HL-60/S4 treated with phorbol 12-myristate 13-acetate at 8.2 ng/mL for 4 days and 3 days (cell line): ENCODE data around the gene HNRNPR.
"Not testable (repeated sequence)": the region's sequence is repeated elsewhere in the genome, so short reads cannot be mapped to it uniquely, and the experiment has no call there.

ENCODE experiments used
- in situ Hi-C: fragments of 300-500 bp; cut with MboI; formaldehyde crosslinking; loops from 2 replicates; pipeline ENCODE4 v1.15.0; 2022; ENCODE audit warnings: low sequenced_read_pairs

HNRNPR gene

GRCh38 chr1:23344111-23344986, at the start of gene HNRNPR:
TSS of gene HNRNPR (minus strand) at chr1:23344284. CDS start at chr1:23341008, 3,276 bp downstream.
- in situ Hi-C loops, result no loop called here

DNA sequence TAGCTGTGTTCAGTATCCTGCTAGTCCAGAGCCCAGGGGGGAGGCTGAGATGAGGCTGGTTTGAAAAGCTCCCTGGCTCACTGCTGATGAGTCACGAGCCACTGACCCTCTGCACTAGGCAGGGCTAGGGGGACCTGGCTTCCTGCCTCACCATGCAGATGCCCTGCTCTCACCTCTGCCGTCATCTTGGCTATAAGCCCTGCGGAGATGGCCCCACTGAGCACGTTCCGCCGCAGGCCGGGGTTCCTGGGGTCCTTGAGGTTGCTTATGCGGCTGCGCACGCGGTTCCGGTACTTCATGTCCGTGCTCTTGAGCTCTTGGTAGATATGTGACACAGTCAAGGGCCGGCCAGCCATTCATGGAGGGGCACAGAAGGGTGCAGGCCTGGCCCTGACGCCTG, 49.6 kb upstream of the HNRNPR start:
- in situ Hi-C loops, result no loop called here

DNA sequence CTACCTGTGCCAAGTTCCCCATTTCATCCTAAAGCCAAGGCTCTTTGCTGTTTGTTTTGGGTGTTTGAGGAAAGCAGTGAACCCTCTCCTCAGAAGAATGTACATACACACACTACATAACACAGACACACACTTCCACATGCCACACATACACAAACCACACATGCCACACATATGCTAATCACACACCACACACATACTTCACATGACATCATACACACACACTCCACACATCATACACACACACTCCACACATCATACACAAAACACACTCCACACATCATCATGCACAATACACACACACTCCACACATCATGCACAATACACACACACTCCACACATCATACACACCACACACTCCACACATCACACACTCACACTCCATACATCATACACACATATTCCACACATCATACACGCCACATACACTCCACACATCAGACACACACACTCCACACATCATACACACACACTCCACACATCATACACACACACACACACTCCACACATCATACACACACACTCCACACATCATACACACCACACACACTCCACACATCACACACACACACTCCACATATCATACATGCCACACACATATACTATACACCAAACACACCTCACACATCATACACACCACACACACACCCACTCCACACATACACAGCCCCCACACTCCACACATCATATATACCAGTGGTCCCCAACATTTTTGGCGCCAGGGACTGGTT, 48.2 kb upstream of the HNRNPR start:
- in situ Hi-C loops, result no loop called here

DNA sequence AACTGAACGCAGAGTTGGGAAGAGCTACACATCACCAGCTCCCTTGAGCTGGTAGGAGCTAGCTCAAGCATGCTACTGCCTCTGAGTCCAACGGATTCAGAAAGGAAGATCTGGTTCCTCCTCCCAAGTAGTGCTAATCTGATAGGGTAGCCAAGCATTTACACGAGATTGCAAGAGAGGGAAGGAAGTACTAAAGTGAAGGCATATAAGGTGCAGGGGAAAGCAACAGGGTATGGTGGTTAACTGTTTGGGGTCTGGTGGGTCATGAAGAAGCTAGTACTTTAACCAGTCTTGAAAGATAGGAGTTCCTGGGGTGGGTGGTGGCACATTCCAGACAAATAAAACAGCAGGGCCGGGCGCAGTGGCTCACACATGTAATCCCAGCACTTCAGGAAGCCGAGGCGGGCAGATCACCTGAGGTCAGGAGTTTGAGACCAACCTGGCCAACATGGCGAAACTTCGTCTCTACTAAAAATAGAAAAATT, 45.8 kb upstream of the HNRNPR start:
- in situ Hi-C loops, result no loop called here

DNA sequence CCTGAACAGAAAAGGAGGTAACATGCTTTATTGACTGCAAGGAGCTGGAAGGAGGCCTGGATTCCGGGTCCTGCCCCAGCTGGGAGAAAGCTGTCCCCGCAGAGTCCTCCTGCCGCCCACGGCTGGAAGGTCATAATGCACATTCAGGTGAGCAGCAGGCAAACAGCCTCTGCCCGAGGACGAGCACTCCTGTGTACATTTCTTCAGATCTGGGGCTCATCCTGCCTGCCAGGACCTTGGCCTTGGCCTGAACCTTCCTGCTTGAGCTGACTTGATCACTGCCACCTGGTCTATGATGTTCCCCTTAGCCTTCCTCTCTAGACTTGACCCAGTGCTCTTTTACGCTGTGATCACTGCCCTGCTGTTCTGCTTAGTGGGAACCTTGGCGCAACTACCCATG, 43.4 kb upstream of the HNRNPR start:
- in situ Hi-C loops, result no loop called here

DNA sequence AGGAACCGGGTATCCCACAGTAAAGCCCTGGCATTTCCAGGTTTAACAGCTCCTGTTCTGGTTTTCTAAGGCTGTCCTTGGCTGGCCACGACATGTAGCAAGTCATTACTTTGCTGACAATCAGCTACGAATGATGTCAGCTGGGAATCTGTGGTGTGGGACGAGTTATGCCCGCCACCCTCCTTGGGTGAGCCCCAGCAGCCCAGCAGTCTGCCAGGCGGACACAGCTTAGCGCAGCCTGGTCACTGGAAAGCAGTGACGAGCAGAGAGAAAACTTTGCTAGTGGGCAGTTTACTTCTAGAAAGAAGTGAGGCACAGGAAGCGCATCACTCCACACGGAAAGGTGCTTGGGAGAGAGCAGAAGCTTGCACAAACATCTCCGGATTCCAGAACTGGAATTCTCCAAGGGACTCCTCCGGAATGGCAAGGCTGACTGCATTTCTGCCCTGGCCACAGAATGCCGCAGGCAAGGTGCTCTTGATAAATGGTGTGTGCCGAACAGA, 41.1 kb upstream of the HNRNPR start:
- in situ Hi-C loops, result no loop called here

DNA sequence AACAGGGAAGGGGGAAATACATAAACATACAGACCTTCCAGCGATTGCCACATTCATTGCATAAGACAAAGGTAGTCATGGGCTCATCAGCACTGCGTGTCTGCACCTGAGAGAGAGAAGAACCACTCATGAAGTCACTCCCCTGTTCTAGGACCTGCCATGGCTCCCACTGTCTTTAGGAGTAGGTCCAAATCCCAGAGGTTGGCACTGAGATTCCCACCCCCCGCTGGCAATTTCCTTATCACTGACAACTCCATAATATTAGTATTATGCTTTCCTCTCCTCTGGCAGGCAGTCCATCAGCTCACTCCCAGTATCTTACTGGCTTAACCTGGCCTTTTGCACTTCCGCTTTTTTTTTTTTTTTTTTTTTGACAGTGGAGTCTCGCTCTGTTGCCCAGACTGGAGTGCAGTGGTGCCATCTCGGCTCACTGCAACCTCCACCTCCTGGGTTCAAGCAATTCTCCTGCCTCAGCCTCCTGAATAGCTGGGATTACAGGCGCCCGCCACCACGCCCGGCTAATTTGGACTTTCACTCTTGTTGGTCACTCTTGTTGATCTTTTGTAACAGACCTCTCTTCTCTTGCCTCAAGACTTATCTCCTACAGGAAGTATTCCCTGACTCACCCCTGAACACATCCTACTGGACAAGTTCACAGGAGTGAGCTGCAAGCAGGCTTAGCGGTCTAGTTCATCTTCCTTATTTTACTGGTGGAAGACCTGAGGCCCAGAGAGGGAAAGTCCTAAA, 40.4 kb upstream of the HNRNPR start:
- in situ Hi-C loops, result no loop called here

GRCh38 chr1:23383577-23384311, 39.7 kb upstream of the HNRNPR start:
- in situ Hi-C loops, result no loop called here

GRCh38 chr1:23381233-23381885, 37.3 kb upstream of the HNRNPR start:
- in situ Hi-C loops, result no loop called here

- in situ Hi-C loops, result no loop called here
Measured at GRCh38 chr1:23380719-23381118, 36.6 kb upstream of the HNRNPR start.

DNA sequence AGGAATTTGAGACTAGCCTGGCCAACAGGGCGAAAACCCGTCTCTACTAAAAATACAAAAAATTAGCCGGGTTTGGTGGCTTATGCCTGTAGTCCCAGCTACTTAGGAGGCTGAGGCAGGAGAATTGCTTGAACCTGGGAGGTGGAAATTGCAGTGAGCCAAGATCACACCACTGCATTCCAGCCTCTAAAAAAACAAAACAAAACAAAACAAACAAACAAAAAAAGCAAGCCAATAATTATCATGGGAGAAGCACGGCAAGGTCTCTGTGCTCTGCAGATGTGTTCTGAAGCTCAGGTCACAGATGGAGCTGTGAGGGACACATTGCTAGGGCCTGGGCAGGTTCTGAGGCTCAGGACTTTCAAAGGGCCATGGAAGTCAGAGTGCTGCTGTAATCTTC, 36.2 kb upstream of the HNRNPR start:
- in situ Hi-C loops, result not testable (repeated sequence)

DNA sequence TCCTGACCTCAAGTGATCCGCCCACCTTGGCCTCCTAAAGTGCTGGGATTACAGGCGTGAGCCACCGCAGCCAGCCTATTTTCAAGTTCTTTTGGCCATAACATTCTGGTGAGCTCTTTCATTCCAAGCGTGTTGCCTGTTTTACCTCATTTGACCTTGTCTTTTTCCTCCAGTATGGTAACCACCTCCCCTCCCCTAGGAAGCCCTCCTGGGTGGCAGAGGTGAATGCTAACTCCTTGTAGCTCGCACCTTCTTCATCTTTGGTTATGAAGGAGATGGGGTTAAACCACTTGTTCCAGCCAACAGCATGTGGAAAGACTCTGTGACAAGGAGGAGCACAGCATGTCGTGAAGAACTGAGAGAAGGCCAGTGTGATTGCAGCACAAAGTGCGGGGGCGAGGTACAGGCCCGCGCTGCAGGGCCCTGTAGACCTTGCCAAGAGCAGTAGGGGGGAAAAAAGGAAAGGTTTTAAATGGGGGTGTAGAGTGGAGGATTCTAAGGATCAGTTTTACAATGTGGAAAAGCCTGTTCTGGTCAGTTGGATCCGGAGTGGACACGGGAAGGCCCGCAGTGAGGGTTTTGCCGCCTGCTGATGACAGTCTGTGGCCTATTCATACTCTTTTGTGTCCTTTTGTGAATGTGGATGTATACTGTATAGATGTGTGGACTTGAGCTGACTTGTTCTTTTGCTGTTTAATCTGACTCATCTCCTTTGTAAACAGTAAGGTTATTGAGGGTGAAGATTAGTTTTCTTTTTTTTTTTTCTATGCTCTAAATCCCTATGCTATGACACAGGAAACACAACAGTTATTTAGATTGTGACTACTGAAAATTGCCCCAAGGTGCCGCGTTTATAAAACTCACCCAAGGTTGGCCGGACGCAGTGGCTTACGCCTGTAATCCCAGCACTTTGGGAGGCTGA, 33.1 kb upstream of the HNRNPR start:
- in situ Hi-C loops, result no loop called here

DNA sequence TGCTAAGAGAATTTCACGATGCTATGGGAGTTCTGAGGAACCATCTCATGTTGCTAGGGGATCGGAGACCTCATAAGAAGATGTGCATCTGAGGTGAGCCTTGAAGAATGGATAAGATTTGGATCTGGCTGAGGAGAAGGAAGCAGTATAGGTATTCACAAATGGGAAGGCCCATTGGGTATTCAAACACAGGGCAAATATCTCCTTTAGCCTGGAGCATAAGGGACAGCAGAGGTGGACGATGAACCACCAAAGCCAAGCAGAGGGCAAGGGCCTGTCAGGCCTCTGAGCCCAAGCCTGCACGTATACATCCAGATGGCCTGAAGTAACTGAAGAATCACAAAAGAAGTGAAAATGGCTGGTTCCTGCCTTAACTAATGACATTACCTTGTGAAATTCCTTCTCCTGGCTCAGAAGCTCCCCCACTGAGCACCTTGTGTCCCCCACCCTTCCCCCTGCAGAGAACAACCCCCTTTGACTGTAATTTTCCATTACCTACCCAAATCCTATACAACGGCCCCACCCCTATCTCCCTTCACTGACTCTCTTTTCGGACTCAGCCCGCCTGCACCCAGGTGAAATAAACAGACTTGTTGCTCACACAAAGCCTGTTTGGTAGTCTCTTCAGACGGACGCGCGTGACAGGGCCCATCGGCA, 30.1 kb upstream of the HNRNPR start:
- in situ Hi-C loops, result not testable (repeated sequence)

DNA sequence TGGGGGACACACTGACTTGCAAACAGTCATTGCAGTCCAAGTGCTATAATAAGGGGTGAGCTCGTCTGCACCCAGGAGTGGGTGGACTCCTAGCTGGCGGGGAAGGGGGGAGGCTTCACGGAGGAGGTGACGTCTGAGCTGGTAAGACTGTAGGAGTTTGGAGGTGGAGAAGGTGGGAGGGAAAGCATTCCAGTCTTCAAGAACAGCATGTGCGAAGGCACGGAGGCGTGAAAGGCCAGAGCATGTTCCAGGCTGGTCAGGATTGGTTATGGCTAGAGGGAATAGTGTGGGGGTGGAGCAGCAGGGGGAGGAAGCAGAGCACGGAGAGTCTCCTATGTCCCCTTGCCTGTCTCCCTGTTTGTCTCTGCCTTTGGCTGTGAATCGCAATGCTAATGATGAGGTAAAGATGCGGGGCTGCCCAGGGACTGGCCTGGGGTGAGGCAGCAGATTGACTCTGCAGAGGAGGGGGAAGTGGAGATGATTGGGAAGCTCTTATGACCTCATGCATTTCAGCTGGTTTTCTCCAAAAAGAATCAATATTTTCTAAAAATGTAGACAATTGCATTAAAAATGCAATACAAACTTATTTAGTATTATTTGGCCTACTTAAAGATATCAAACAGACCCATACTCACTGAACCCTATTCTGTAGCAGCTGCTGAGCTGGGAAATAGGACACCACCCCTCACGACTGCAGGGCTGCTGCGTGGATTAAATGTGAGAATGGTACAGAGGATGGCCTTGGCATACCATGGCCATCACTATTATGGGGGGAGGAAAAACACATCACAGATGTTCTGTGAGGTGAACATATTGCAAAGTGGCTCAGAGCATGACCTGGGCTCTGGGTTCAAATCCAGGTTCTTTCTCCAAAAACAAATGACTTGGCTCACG, 28.1 kb upstream of the HNRNPR start:
- in situ Hi-C loops, result no loop called here

DNA sequence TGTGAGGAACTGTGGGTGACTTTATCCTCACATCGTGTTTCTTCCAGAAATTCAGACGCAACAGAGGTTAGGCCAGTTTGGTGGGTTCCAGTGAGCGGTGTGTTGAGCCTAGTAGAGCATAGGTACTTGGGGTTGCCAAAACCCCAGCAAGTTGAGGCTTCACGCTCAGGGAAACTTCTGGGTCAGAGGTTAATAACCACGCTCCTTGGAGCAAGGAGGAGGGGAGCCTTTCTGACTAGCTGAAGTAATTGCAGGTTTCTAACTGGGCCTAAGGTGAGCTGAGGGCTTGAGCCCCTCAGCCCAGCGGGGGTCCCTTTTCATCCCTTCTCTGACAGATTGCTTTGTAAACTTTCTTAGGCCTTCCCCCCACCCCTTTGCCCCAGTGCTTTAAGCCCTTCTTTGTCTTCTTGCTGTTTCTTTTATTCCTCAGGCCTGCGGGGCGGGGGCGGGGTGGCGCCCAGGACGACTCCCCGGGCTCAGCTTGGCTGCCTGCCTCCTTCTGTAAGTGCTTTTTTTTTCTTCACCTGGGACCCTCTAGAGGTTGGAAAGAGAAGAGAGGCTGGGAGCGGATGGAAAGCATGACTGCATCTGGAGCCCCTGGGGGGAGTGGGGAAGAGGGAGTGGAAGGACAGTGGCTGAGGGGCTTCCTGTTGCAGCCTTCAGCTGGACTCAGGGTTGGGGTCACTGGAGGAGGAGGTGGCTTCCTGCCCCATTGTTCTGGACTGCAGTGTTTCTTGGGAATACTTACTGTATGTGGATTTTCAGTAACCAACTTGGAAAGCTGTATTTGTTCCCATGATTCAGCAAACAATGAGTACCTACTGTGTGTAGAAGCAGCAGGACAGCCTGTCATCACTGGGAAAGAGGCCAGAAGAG, 26.9 kb upstream of the HNRNPR start:
- in situ Hi-C loops, result no loop called here

DNA sequence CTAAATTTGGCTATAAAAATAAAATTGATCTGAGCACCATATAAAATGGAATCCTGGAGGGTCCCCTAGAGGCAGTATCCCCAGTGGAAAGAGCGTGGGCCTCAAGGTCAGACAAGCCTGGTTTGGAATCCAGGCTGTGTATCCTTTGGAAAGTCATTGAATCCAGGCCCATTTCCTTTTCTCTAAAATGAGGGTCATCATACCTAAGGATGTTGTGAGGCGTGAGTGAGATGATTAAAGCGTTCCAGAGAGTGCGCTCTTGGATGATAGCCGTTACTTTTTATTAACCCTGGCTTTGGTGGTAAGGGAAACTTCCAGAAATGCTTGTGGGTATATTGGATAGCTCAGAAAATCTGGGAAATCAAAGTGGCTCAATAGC, 26.2 kb upstream of the HNRNPR start:
- in situ Hi-C loops, result no loop called here
